ENCODE results near the gene GNB3.

- TF ChIP-seq CTCF (IDR thresholded peaks at IDR 0.05; ENCODE audit: insufficient read depth, low read depth, low read length): no peak
- TF ChIP-seq EZH2 (IDR thresholded peaks at IDR 0.05; ENCODE audit: insufficient read depth, low read length): no peak
These were observed 33.6 kb upstream of the GNB3 start for GRCh38 chr12:6807170-6807569.

Measured in astrocyte (in vitro differentiated cells and primary cell).